ENCODE results near the gene ANP32A. TPM values are rescaled to one million over a fixed set of nuclear protein-coding genes. Genes with fewer than 3 reads are reported as not detected.
"Not testable (repeated sequence)": the region's sequence is repeated elsewhere in the genome, so short reads cannot be mapped to it uniquely, and the experiment has no call there.

Gene ANP32A
- total RNA-seq (2014; rRNA removed; shearing (Covaris generic)) (40.1 and 40.3 TPM in 2 replicates), polyA plus RNA-seq (2016; fragmentation: Nextera tagmentation; extraction: Ambion mirVana) (69.7 and 70.0 TPM in 2 replicates)

DNA sequence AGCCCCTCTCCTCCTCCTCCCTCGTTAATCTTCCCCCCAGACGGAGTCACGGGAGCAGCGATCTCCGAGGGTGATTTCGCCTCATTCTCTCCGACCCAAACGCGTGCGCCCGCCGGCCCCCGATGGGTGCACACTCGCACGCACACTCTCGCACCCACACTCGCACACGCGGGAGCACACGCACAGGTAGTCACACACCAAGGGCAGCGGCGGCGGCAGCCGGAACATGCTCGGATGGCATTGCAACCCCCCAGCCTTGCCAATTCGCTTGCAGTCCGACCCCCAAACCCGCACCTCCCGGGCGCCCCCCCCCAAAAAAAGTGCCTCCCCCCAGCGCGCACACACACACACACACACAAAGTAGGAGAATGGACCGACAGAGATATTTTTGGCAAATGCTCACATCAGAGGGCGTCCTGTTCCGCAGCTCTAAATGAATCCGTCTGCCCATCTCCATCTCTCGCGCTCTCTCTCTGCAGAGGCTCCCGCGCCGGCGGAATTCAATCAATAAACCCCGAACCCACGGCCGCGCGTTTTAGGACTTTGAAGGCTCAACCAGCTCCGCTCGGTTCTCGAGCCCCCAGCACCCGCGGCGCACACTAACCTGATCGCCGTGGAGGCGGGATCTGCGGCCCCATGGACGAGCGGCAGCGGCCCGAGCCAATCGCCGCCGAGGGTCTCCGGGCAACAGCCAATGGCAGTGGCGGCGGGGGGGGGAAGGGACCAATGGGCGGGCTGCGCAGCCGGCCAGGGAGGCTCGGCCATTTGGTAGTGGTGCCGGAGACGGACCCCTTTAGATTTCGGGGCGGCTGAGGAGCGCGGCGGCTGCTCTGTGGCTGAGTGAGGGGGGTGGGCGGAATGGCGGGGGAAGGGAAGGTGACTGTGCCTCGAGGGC, at the start of gene ANP32A:
Gene ANP32A, minus strand, starts transcription at position 601 of the 895 bp plus-strand sequence. Its CDS starts 144 bp downstream, at position 457.
- Histone ChIP-seq H3F3A (ENCODE audit: insufficient read depth) (peaks cover 11% of the 10 kb centered on the region), H3K4me2 (ENCODE audit: unreplicated experiment) (peak within 1 kb of the TSS; percentile 93), H3K4me1 (ENCODE audit: insufficient read depth) (peaks cover 20% of the 10 kb centered on the region), H3K79me2 (ENCODE audit: insufficient read depth) (peaks cover 69% of the 10 kb centered on the region), H3K9me2 (ENCODE audit: insufficient read depth) (no peaks in the 10 kb centered on the region), H3K9ac (peak within 1 kb of the TSS; percentile 97), H3K9me3 (ENCODE audit: low read depth) (no peaks in the 10 kb centered on the region), H2AFZ (peak within 1 kb of the TSS; percentile 81), H3K27me3 (replicated peaks; ENCODE audit: insufficient read depth) (no peaks in the 10 kb centered on the region), H3K27ac (peak within 1 kb of the TSS; percentile 91), H3K36me3 (ENCODE audit: low read depth) (no peaks in the 10 kb centered on the region), H4K20me1 (ENCODE audit: insufficient read depth) (no peaks in the 10 kb centered on the region), H3K4me3 (peak within 1 kb of the TSS; percentile 89)
- in situ Hi-C loops (cut with MboI) = no loop called here
- 1 to 2% methylated on average over 52 to 77 of the region's 81 CpGs for WGBS, 2 experiments (ENCODE audit: low coverage in 1 of 2, low lambda C conversion rate in 2 of 2, missing lambda C conversion rate in 2 of 2)
- DNase-seq = peak; percentile 96
- TF ChIP-seq EZH2 (IDR thresholded peaks at IDR 0.05; ENCODE audit: insufficient read depth, poor library complexity, severe bottlenecking) = no peak
- TF ChIP-seq EZH2phosphoT487 (IDR thresholded peaks at IDR 0.05; ENCODE audit: insufficient read depth, low read depth) = no peak

- no peaks in the 10 kb centered on the region for H3K9me2 ChIP-seq (ENCODE audit: insufficient read depth)
- H3F3A ChIP-seq (ENCODE audit: insufficient read depth) = no peaks in the 10 kb centered on the region
- 73 to 81% methylated on average over 2 of the region's 2 CpGs for WGBS, 2 experiments (ENCODE audit: low coverage in 1 of 2, low lambda C conversion rate in 2 of 2, missing lambda C conversion rate in 2 of 2)
- H3K4me2 ChIP-seq (ENCODE audit: unreplicated experiment) = no peak overlapping the region
- H4K20me1 ChIP-seq (ENCODE audit: insufficient read depth) = no peaks in the 10 kb centered on the region
- H3K79me2 ChIP-seq (ENCODE audit: insufficient read depth) = no peaks in the 10 kb centered on the region
- peaks cover 35% of the 10 kb centered on the region for H3K27me3 ChIP-seq (replicated peaks; ENCODE audit: insufficient read depth)
- H3K9ac ChIP-seq = no peak overlapping the region
- H3K4me3 ChIP-seq = no peak overlapping the region
- no peaks in the 10 kb centered on the region for H3K36me3 ChIP-seq (ENCODE audit: low read depth)
- H2AFZ ChIP-seq = no peak overlapping the region
- TF ChIP-seq EZH2 (IDR thresholded peaks at IDR 0.05; ENCODE audit: insufficient read depth, poor library complexity, severe bottlenecking) (no peak), EZH2phosphoT487 (IDR thresholded peaks at IDR 0.05; ENCODE audit: insufficient read depth, low read depth) (no peak)
- in situ Hi-C loops (cut with MboI) = no loop called here
- H3K9me3 ChIP-seq (ENCODE audit: low read depth) = no peaks in the 10 kb centered on the region
- DNase-seq = no peak
- H3K4me1 ChIP-seq (ENCODE audit: insufficient read depth) = no peaks in the 10 kb centered on the region
- H3K27ac ChIP-seq = no peak overlapping the region
These were observed 47.6 kb upstream of the ANP32A start for GRCh38 chr15:68868296-68868695.

DNA sequence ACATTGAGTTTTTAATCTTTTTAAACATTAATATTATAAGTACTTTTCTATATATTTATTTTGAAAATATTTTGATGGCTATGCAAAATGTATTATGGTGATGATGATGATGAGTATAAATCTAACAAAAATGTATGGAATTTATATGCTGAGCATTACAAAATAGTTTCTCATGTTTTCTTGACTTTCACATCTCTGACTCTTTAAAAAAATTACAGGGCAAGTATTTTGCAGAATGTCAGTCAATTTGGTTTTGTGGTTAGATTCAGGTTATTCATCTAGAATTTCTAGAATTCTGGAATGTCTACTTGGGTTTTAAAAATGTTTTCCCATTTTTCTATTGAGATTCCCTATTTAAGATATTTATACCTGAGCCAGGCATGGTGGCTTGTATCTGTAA, 41.7 kb upstream of the ANP32A start:
- peaks cover 5% of the 10 kb centered on the region for H3K9me3 ChIP-seq (ENCODE audit: low read depth)
- H3K9ac ChIP-seq = no peak overlapping the region
- H3F3A ChIP-seq (ENCODE audit: insufficient read depth) = no peaks in the 10 kb centered on the region
- DNase-seq = no peak
- no peak overlapping the region for H3K27ac ChIP-seq
- no peaks in the 10 kb centered on the region for H4K20me1 ChIP-seq (ENCODE audit: insufficient read depth)
- no peaks in the 10 kb centered on the region for H3K36me3 ChIP-seq (ENCODE audit: low read depth)
- no peak overlapping the region for H2AFZ ChIP-seq
- H3K4me2 ChIP-seq (ENCODE audit: unreplicated experiment) = no peak overlapping the region
- in situ Hi-C loops (cut with MboI) = no loop called here
- no peak overlapping the region for H3K4me3 ChIP-seq
- no peaks in the 10 kb centered on the region for H3K27me3 ChIP-seq (replicated peaks; ENCODE audit: insufficient read depth)
- no peaks in the 10 kb centered on the region for H3K79me2 ChIP-seq (ENCODE audit: insufficient read depth)
- no peaks in the 10 kb centered on the region for H3K4me1 ChIP-seq (ENCODE audit: insufficient read depth)
- TF ChIP-seq EZH2 (IDR thresholded peaks at IDR 0.05; ENCODE audit: insufficient read depth, poor library complexity, severe bottlenecking) = no peak
- no peak for TF ChIP-seq EZH2phosphoT487 (IDR thresholded peaks at IDR 0.05; ENCODE audit: insufficient read depth, low read depth)
- no peaks in the 10 kb centered on the region for H3K9me2 ChIP-seq (ENCODE audit: insufficient read depth)

DNA sequence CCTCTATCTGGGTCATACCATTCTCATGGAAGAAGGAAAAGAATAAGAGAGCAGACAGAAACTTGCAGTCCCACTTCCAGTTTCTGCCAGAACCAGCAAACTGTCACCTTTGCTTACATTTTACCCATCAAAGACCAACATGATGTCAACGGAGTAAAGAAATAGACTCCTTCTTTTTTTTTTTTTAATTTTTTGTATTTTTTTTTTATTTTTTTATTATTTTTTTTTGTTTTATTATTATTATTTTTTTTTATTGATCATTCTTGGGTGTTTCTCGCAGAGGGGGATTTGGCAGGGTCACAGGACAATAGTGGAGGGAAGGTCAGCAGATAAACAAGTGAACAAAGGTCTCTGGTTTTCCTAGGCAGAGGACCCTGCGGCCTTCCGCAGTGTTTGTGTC, 38.0 kb upstream of the ANP32A start:
- H3K79me2 ChIP-seq (ENCODE audit: insufficient read depth); H3K4me2 ChIP-seq (ENCODE audit: unreplicated experiment); in situ Hi-C loops (cut with MboI); H4K20me1 ChIP-seq (ENCODE audit: insufficient read depth); H2AFZ ChIP-seq; H3K9me2 ChIP-seq (ENCODE audit: insufficient read depth); DNase-seq; H3F3A ChIP-seq (ENCODE audit: insufficient read depth); H3K9ac ChIP-seq; H3K27ac ChIP-seq; H3K4me1 ChIP-seq (ENCODE audit: insufficient read depth); H3K4me3 ChIP-seq; H3K36me3 ChIP-seq (ENCODE audit: low read depth): not testable (repeated sequence)
- Histone ChIP-seq H3K9me3 (ENCODE audit: low read depth) (peaks cover 12% of the 10 kb centered on the region), H3K27me3 (replicated peaks; ENCODE audit: insufficient read depth) (peaks cover 17% of the 10 kb centered on the region)
- WGBS, 2 experiments (ENCODE audit: low coverage in 1 of 2, low lambda C conversion rate in 2 of 2, missing lambda C conversion rate in 2 of 2) = 33 to 41% methylated on average over 2 of the region's 4 CpGs

- H2AFZ ChIP-seq; H3K79me2 ChIP-seq (ENCODE audit: insufficient read depth): not testable (repeated sequence)
- WGBS, 2 experiments (ENCODE audit: low coverage in 1 of 2, low lambda C conversion rate in 2 of 2, missing lambda C conversion rate in 2 of 2) = 66 to 70% methylated on average over 5 of the region's 5 CpGs
These were observed 36.7 kb upstream of the ANP32A start for GRCh38 chr15:68857443-68857842.

More at GRCh38 chr15:68857443-68857842, 36.7 kb upstream of the ANP32A start:
- Histone ChIP-seq H3K27me3 (replicated peaks; ENCODE audit: insufficient read depth) (peaks cover 18% of the 10 kb centered on the region), H3K9me3 (ENCODE audit: low read depth) (peaks cover 12% of the 10 kb centered on the region)
- H3K9ac ChIP-seq; H3K27ac ChIP-seq; DNase-seq; H3F3A ChIP-seq (ENCODE audit: insufficient read depth); H3K4me1 ChIP-seq (ENCODE audit: insufficient read depth); H3K4me3 ChIP-seq; H3K36me3 ChIP-seq (ENCODE audit: low read depth); H3K9me2 ChIP-seq (ENCODE audit: insufficient read depth); H4K20me1 ChIP-seq (ENCODE audit: insufficient read depth); in situ Hi-C loops (cut with MboI); H3K4me2 ChIP-seq (ENCODE audit: unreplicated experiment): not testable (repeated sequence)
